GM12865 (cell line): ENCODE results near the gene SCFD2.

Experiments
- DNase-seq: peaks from one replicate; pipeline ENCODE4 v3.0.0; 2010; ENCODE audit warnings: low read depth
- H3K4me3 ChIP-seq: 2 replicates; pipeline ENCODE4 v1.5.1; 2011; ENCODE audit warnings: mild to moderate bottlenecking, low read depth, low read length, control low read depth
- CTCF ChIP-seq: IDR thresholded peaks from 2 replicates; pipeline ENCODE4 v1.5.1; 2011; ENCODE audit warnings: low read length, control low read depth, low read depth, inconsistent platforms; ENCODE audit not compliant: insufficient read depth; ENCODE audit errors: missing control alignments

The SCFD2 gene

GRCh38 chr4:52868133-52868532, 497.7 kb downstream of the SCFD2 start:
- no peak for DNase-seq
- no peak for TF ChIP-seq CTCF
- H3K4me3 ChIP-seq, result no peak overlapping the region

DNA sequence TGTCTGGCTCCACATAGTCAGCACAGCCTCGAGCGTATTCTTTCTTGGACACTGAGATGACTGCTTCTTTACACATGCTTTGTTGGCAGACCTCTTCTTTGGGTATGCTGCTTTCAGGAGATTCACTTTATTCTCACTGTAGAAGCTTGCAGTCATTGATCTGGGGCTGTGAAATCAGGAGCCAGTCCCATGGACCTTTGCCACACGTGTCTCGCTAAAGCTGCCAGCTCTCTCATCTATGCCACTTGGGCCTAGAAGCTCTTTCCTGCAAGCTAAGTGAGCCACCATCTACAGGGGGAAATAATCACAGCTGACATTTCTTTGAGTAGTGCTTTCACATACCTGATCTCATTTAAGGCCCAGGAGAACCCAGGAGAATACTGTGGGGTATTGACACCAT, 498.7 kb downstream of the SCFD2 start:
- no peak for TF ChIP-seq CTCF
- H3K4me3 ChIP-seq, result no peak overlapping the region
- DNase-seq, result no peak

GRCh38 chr4:52866734-52867133, 499.1 kb downstream of the SCFD2 start:
- DNase-seq, result no peak
- no peak for TF ChIP-seq CTCF
- H3K4me3 ChIP-seq, result no peak overlapping the region

DNA sequence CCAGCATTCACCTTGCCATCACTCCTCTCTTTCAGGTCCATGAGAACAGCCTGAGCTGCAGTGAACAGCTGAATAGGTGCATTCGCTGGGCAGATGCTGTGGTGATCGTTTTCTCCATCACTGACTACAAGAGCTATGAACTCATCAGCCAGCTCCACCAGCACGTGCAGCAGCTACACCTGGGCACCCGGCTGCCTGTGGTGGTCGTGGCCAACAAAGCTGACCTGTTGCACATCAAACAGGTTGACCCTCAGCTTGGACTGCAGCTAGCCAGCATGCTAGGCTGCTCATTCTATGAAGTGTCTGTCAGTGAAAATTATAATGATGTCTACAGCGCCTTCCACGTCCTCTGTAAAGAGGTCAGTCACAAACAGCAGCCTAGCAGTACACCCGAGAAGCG, 500.6 kb downstream of the SCFD2 start:
- H3K4me3 ChIP-seq, result no peak overlapping the region

DNA sequence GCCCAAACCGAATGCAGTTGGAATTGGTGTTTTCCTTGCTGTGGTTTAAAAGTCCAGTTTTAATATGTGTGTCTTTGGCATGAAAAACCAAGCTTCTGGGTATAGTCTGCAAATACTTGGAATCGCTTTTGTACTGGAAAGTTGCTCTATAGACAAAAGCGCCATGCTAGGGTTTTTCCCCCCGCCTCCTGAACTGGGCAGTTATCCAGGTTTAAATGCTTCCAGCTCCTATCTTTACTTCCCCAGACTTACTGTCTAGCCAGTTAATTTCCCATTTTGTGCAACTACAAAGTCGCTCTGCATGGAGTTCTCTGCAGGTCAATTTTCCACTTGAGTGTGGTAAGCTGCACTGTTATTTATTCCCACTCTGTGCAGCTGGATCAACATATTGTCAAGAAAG, 501.1 kb downstream of the SCFD2 start:
- no peak for TF ChIP-seq CTCF
- DNase-seq, result no peak
- no peak overlapping the region for H3K4me3 ChIP-seq

More for the DNA sequence above, 500.6 kb downstream of the SCFD2 start:
- no peak for DNase-seq
- no peak for TF ChIP-seq CTCF

DNA sequence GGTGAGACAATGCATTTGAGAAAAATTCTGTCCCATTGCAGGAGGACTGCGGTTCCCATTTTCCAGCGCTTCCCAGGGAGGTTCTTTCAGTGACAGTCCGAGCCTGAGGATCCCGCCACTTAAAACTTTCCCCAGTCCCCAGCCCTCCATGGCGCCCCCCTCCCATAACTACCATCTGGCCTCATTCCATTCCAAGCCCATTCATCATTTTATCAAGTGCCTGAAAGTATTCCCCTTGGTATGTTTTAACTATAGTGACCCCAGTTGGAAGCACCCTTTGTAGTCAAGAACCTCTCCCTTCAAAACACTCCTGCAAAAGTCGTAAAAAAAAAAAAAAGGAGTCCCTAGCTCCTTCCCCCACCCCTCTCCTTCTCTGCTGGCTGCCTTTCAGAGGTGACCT, 502.5 kb downstream of the SCFD2 start:
- TF ChIP-seq CTCF, result no peak
- no peak overlapping the region for H3K4me3 ChIP-seq
- no peak for DNase-seq

GRCh38 chr4:52862639-52863161, 503.2 kb downstream of the SCFD2 start:
- TF ChIP-seq CTCF, result no peak
- peak overlapping the region; percentile 54; the same call in 1 of the 2 replicates for H3K4me3 ChIP-seq
- DNase-seq, result no peak
